Measurements from ENCODE around the gene ODF2. TPM values are rescaled to one million over a fixed set of nuclear protein-coding genes. Genes with fewer than 3 reads are reported as not detected.

ODF2 gene
- polyA plus RNA-seq, 2 of the 4 experiments (the other 2 are of a cell fraction): 24.7 to 29.6 TPM

DNA sequence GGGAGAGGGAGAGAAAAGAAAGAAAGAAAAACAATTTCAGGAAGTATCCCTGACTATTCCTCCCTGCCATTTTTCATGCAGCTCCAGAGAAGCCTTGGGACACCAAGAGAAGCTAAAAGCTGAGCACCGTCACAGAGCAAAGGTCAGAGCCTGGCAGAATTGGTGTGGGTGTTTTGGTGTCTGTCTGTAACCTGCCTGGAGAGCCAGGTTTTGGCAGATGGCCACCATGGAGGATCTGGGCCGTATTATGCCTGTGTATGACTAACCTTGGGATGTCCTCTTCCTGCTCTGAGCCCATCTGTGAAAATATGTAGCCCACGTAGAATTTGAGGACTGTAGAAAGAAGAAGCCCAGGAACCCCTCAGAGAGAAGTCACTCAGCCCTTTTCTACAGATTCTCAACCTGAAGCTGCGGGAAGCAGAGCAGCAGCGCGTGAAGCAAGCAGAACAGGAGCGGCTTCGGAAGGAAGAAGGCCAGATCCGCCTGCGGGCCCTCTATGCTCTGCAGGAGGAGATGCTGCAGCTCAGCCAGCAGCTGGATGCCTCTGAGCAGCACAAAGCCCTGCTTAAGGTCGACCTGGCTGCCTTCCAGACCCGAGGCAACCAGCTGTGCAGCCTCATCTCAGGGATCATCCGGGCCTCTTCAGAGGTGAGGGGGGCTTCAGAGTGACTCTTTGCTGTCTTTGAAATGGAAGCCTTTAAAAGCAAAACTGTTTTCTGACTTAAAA is 67.6 kb downstream of the ODF2 start:
- WGBS (ENCODE audit: missing lambda C conversion rate): 77% methylated on average over 13 of the region's 13 CpGs
- ATAC-seq (0 out of 6 replicates have a peak, but pooled peaks of 1 of the 2 experiments have one; percentile 40), FAIRE-seq (no peak), DNase-seq (ENCODE audit: low read depth in 1 of 2, low spot score in 1 of 2) (no peak)
- Histone ChIP-seq H3K4me1 (no peaks in the 10 kb centered on the region), H3K4me2 (no peak overlapping the region), H3K9me3 (no peaks in the 10 kb centered on the region), H3K4me3 (no peak overlapping the region), H3K27ac (no peak overlapping the region)
- TF ChIP-seq EHF (CRISPR knock-in tag; IDR thresholded peaks at IDR 0.05): no peak
- TF ChIP-seq, protein P1, sequence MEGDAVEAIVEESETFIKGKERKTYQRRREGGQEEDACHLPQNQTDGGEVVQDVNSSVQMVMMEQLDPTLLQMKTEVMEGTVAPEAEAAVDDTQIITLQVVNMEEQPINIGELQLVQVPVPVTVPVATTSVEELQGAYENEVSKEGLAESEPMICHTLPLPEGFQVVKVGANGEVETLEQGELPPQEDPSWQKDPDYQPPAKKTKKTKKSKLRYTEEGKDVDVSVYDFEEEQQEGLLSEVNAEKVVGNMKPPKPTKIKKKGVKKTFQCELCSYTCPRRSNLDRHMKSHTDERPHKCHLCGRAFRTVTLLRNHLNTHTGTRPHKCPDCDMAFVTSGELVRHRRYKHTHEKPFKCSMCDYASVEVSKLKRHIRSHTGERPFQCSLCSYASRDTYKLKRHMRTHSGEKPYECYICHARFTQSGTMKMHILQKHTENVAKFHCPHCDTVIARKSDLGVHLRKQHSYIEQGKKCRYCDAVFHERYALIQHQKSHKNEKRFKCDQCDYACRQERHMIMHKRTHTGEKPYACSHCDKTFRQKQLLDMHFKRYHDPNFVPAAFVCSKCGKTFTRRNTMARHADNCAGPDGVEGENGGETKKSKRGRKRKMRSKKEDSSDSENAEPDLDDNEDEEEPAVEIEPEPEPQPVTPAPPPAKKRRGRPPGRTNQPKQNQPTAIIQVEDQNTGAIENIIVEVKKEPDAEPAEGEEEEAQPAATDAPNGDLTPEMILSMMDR (IDR thresholded peaks at IDR 0.05): no peak
- TF ChIP-seq PBX3 (IDR thresholded peaks at IDR 0.05): no peak
- TF ChIP-seq RFX5 (IDR thresholded peaks at IDR 0.05): no peak
- TF ChIP-seq HOXB5 (CRISPR knock-in tag; IDR thresholded peaks at IDR 0.05): no peak
- TF ChIP-seq, protein P2, sequence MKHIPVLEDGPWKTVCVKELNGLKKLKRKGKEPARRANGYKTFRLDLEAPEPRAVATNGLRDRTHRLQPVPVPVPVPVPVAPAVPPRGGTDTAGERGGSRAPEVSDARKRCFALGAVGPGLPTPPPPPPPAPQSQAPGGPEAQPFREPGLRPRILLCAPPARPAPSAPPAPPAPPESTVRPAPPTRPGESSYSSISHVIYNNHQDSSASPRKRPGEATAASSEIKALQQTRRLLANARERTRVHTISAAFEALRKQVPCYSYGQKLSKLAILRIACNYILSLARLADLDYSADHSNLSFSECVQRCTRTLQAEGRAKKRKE (CRISPR knock-in tag; IDR thresholded peaks at IDR 0.05; ENCODE audit: low read depth): no peak
- TF ChIP-seq TP53 (CRISPR knock-in tag; IDR thresholded peaks at IDR 0.05): no peak
- TF ChIP-seq MYC (IDR thresholded peaks at IDR 0.05; ENCODE audit: borderline replicate concordance, low read length): no peak
- no peak for TF ChIP-seq HOXA7 (CRISPR knock-in tag; IDR thresholded peaks at IDR 0.05)
- TF ChIP-seq, protein P3, sequence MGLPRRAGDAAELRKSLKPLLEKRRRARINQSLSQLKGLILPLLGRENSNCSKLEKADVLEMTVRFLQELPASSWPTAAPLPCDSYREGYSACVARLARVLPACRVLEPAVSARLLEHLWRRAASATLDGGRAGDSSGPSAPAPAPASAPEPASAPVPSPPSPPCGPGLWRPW (IDR thresholded peaks at IDR 0.05): no peak
- no peak for TF ChIP-seq HOXB13 (CRISPR knock-in tag; IDR thresholded peaks at IDR 0.05; ENCODE audit: low read depth)
- POLR2A ChIA-PET: interaction anchor here (0.7 kb wide), 1 partner anchor 15 kb away, joined by 8 read pairs; no protein-coding TSS in a partner anchor
- CTCF ChIA-PET: no interaction called here

DNA sequence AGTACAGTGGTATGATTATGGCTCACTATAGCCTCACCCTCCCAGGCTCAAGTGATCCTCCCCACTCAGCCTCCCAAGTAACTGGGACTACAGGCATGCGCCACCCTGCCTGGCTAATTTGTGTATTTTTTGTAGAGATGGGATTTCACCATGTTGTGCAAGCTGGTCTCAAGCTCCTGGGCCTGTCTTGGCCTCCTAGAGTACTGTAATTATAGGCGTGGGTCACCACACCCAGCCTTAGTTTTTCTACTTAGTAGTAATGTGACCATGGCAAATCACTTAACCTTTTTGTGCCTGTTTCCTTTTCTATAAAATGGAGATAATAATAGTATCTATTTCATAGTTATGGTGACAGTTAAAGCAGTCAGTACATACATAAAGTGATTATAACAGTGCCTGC is 70.9 kb downstream of the ODF2 start:
- no peak overlapping the region for H3K27ac ChIP-seq
- FAIRE-seq: no peak
- no peaks in the 10 kb centered on the region for H3K9me3 ChIP-seq
- 95% methylated on average over 2 of the region's 2 CpGs for WGBS (ENCODE audit: missing lambda C conversion rate)
- TF ChIP-seq KDM5A (IDR thresholded peaks at IDR 0.05) (no peak), ZNF302 (CRISPR knock-in tag; IDR thresholded peaks at IDR 0.05) (no peak), HOXB5 (CRISPR knock-in tag; IDR thresholded peaks at IDR 0.05) (no peak), FOSB (CRISPR knock-in tag; IDR thresholded peaks at IDR 0.05) (no peak), SREBF2 (IDR thresholded peaks at IDR 0.05) (no peak), POLR2A (IDR thresholded peaks at IDR 0.05; ENCODE audit: low read length) (no peak), EP300 (IDR thresholded peaks at IDR 0.05) (no peak), HOXB13 (CRISPR knock-in tag; IDR thresholded peaks at IDR 0.05; ENCODE audit: low read depth) (no peak), RCOR1 (IDR thresholded peaks at IDR 0.05; ENCODE audit: low read depth, low read length) (no peak), HOXA7 (CRISPR knock-in tag; IDR thresholded peaks at IDR 0.05) (no peak), BHLHE40 (IDR thresholded peaks at IDR 0.05; ENCODE audit: low read depth, low read length) (no peak), SMC3 (IDR thresholded peaks at IDR 0.05) (no peak), ZSCAN20 (CRISPR knock-in tag; IDR thresholded peaks at IDR 0.05) (no peak), PHF8 (IDR thresholded peaks at IDR 0.05; ENCODE audit: borderline replicate concordance, low read depth) (no peak), POLR2AphosphoS2 (conservative IDR thresholded peaks at IDR 0.05; ENCODE audit: low read length) (no peak), RARB (CRISPR knock-in tag; IDR thresholded peaks at IDR 0.05) (no peak)
- TF ChIP-seq, protein P2 (CRISPR knock-in tag; IDR thresholded peaks at IDR 0.05; ENCODE audit: low read depth): no peak
- TF ChIP-seq, protein P4, sequence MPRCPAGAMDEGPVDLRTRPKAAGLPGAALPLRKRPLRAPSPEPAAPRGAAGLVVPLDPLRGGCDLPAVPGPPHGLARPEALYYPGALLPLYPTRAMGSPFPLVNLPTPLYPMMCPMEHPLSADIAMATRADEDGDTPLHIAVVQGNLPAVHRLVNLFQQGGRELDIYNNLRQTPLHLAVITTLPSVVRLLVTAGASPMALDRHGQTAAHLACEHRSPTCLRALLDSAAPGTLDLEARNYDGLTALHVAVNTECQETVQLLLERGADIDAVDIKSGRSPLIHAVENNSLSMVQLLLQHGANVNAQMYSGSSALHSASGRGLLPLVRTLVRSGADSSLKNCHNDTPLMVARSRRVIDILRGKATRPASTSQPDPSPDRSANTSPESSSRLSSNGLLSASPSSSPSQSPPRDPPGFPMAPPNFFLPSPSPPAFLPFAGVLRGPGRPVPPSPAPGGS (IDR thresholded peaks at IDR 0.05): no peak
- TF ChIP-seq, protein P3 (IDR thresholded peaks at IDR 0.05): no peak
- no peaks in the 10 kb centered on the region for H3K4me1 ChIP-seq
- ATAC-seq: no peak
- POLR2A ChIA-PET: no interaction called here
- CTCF ChIA-PET: interaction anchor here (1.8 kb wide), 1 partner anchor 18 kb away, joined by 4 read pairs; no protein-coding TSS in a partner anchor
- DNase-seq (ENCODE audit: low read depth in 1 of 2, low spot score in 1 of 2): no peak
- no peak overlapping the region for H3K4me2 ChIP-seq
- H3K4me3 ChIP-seq: no peak overlapping the region
